EL (cell line): ENCODE measurements around the gene HMOX2.

Experiments
- DNase-seq: peaks from one replicate; pipeline ENCODE4 v3.0.0-alpha.2; 2016

The HMOX2 gene

GRCh38 chr16:4465977-4466779, 10.0 kb upstream of the HMOX2 start:
- no peak for DNase-seq

GRCh38 chr16:4467916-4468315, 8.3 kb upstream of the HMOX2 start:
- DNase-seq = no peak

- no peak for DNase-seq
Observed at GRCh38 chr16:4468972-4469371, 7.2 kb upstream of the HMOX2 start.

GRCh38 chr16:4471869-4472268, 4.3 kb upstream of the HMOX2 start:
- DNase-seq = no peak

- no peak for DNase-seq
Observed at GRCh38 chr16:4472880-4473279, 3.3 kb upstream of the HMOX2 start.

- peak; percentile 93 for DNase-seq
Observed at GRCh38 chr16:4474192-4474961, 1.8 kb upstream of the HMOX2 start, which contains the start of gene NMRAL1. TSS of gene NMRAL1 (minus strand) at chr16:4474625. CDS start at chr16:4474132, 493 bp downstream.

- DNase-seq = peak; percentile 54
Observed at GRCh38 chr16:4477966-4478365, 1.8 kb downstream of the HMOX2 start.

- no peak for DNase-seq
Observed at GRCh38 chr16:4481526-4481925, 5.3 kb downstream of the HMOX2 start.

GRCh38 chr16:4481963-4482362, 5.8 kb downstream of the HMOX2 start:
- DNase-seq = no peak

- no peak for DNase-seq
Observed at GRCh38 chr16:4486126-4486893, 10.1 kb downstream of the HMOX2 start.

GRCh38 chr16:4487955-4488498, 11.8 kb downstream of the HMOX2 start:
- peak; percentile 28 for DNase-seq

- peak; percentile 24 for DNase-seq
Observed at GRCh38 chr16:4488499-4488967, 12.3 kb downstream of the HMOX2 start.

GRCh38 chr16:4489030-4489429, 12.8 kb downstream of the HMOX2 start:
- DNase-seq = peak; percentile 84

GRCh38 chr16:4491898-4492297, 15.7 kb downstream of the HMOX2 start:
- no peak for DNase-seq

- peak; percentile 92 for DNase-seq
Observed at GRCh38 chr16:4494746-4495490, 18.7 kb downstream of the HMOX2 start.

- DNase-seq = no peak
Observed at GRCh38 chr16:4495766-4496165, 19.6 kb downstream of the HMOX2 start.

- peak; percentile 79 for DNase-seq
Observed at GRCh38 chr16:4496305-4496704, 20.1 kb downstream of the HMOX2 start.

- no peak for DNase-seq
Observed at GRCh38 chr16:4498546-4499195, 22.5 kb downstream of the HMOX2 start.

- no peak for DNase-seq
Observed at GRCh38 chr16:4499196-4499555, 23.0 kb downstream of the HMOX2 start.

GRCh38 chr16:4500272-4500671, 24.1 kb downstream of the HMOX2 start:
- peak; percentile 90 for DNase-seq

- DNase-seq = peak; percentile 54
Observed at GRCh38 chr16:4501071-4501478, 24.9 kb downstream of the HMOX2 start.
